Dendritic cell treated with granulocyte-macrophage colony-stimulating factor and Interleukin-4, amounts not matched to agents 40 ng/mL and 50 ng/mL, for 4 days (primary cell): Measurements from ENCODE around the gene SENP1.

Source experiments
- H3K27ac Mint-ChIP-seq: one replicate; pipeline ENCODE4 v1.8.0; 2022; ENCODE audit warnings: mild to moderate bottlenecking, mixed read lengths
- H3K27me3 Mint-ChIP-seq: one replicate; pipeline ENCODE4 v1.8.0; 2022; ENCODE audit warnings: mild to moderate bottlenecking, mixed read lengths
- H3K36me3 Mint-ChIP-seq: one replicate; pipeline ENCODE4 v1.8.0; 2022; ENCODE audit warnings: low read depth, mixed read lengths
- H3K4me1 Mint-ChIP-seq: one replicate; pipeline ENCODE4 v1.8.0; 2022; ENCODE audit warnings: low read depth, mixed read lengths
- H3K4me3 Mint-ChIP-seq: one replicate; pipeline ENCODE4 v1.8.0; 2022; ENCODE audit warnings: mild to moderate bottlenecking, moderate library complexity, mixed read lengths
- H3K9me3 Mint-ChIP-seq: one replicate; pipeline ENCODE4 v1.8.0; 2022; ENCODE audit warnings: mixed read lengths
- intact Hi-C: fragments of 100-400 bp; cut with micrococcal nuclease; formaldehyde crosslinking; loops from one replicate; pipeline ENCODE4 v1.15.0; 2022

SENP1 gene

DNA sequence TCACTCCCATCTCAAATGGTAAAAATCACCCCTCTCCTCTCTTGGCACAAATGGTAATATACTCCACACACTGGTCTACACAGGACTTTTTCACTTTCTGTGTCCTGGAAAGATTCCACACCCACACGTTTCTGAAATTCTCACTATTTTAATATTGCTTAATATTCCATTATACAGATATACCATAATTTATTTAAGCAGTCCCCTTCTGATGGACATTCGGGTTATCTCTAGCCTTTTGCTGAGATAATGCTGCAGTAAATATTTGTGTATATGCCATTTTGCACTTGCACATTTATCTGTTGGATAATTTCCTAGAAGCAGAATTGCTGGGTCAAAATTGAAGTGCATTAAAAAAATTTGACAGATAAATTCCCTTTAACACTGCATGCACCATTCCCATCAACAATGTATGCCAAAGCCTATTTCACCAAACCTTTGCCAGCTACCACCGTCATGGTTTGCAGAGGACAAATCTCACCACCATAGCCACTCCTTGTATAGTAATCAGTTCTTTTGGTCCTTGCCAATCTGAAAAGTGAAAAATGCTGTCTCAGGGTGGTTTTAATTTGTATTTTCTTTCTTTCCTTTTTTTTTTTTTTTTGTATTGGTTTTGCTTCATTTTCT is 86.1 kb downstream of the SENP1 start:
- peaks cover 34% of the 10 kb centered on the region for H3K27me3 Mint-ChIP-seq
- intact Hi-C loops = no loop called here
- H3K36me3 Mint-ChIP-seq = no peaks in the 10 kb centered on the region
- no peak overlapping the region for H3K27ac Mint-ChIP-seq
- no peaks in the 10 kb centered on the region for H3K9me3 Mint-ChIP-seq
- no peaks in the 10 kb centered on the region for H3K4me1 Mint-ChIP-seq
- H3K4me3 Mint-ChIP-seq = no peak overlapping the region

GRCh38 chr12:48018618-48018995 is 87.3 kb downstream of the SENP1 start:
- Mint-ChIP-seq H3K4me3 (no peak overlapping the region), H3K27ac (no peak overlapping the region), H3K4me1 (no peaks in the 10 kb centered on the region), H3K36me3 (no peaks in the 10 kb centered on the region), H3K9me3 (no peaks in the 10 kb centered on the region), H3K27me3 (peaks cover 36% of the 10 kb centered on the region)
- intact Hi-C loops = no loop called here

DNA sequence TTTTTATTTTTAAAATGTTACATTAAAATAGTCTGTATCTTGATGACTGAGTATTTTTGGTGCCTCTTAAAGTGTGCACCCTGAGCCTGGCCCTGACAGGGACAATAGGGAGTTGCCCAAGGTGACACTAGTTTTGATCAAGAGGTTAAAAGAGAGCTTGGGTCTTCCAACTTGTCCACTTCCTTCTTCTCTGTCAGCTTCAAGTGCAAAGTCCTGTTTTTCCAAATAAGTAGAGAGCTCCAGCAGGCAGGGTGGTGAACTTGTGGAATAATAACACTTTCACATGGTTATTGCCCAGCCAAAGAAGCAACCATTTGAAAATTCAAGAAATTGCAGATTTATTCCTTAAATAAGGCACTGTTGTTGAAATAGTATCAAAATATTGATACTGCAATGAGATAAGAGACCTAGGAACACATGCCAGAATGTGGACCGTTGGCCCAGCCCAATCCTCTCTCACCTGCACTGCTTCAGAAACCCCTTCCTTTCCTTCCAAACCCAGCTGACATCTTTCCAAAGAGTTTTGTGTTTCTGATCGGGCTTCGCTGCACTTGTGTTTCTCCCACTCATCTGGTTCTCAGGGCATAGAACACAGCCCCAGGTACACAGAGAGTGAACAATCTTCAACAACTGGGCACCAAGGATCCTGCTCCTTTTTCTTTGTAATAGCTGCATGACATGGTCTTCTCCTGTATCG is 87.8 kb downstream of the SENP1 start:
- Mint-ChIP-seq H3K9me3 (no peaks in the 10 kb centered on the region), H3K27ac (no peak overlapping the region), H3K4me3 (no peak overlapping the region), H3K27me3 (peaks cover 34% of the 10 kb centered on the region), H3K4me1 (no peaks in the 10 kb centered on the region), H3K36me3 (no peaks in the 10 kb centered on the region)
- intact Hi-C loops = no loop called here

DNA sequence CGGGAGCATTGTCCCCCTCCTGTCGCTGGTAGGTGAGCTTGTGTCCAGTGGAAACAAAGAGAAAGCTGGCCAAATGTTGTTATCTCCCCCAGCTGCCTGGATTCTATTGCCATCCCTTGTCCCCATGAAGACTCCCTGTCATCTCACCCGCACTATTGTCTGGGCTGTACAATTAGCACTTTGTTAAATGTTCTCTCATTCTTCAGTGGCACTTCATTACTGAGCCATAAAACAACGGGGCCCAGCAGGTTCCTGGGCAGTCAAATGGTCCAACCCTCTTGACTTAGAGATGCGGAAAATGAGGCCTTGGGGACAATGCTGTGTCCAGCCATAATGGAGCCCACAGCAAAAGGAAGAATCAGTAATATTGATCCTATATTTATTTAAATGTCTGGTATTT is 88.4 kb downstream of the SENP1 start:
- H3K4me1 Mint-ChIP-seq = no peaks in the 10 kb centered on the region
- H3K4me3 Mint-ChIP-seq = no peak overlapping the region
- H3K9me3 Mint-ChIP-seq = no peaks in the 10 kb centered on the region
- intact Hi-C loops = no loop called here
- H3K27ac Mint-ChIP-seq = no peak overlapping the region
- H3K27me3 Mint-ChIP-seq = peaks cover 33% of the 10 kb centered on the region
- H3K36me3 Mint-ChIP-seq = no peaks in the 10 kb centered on the region

DNA sequence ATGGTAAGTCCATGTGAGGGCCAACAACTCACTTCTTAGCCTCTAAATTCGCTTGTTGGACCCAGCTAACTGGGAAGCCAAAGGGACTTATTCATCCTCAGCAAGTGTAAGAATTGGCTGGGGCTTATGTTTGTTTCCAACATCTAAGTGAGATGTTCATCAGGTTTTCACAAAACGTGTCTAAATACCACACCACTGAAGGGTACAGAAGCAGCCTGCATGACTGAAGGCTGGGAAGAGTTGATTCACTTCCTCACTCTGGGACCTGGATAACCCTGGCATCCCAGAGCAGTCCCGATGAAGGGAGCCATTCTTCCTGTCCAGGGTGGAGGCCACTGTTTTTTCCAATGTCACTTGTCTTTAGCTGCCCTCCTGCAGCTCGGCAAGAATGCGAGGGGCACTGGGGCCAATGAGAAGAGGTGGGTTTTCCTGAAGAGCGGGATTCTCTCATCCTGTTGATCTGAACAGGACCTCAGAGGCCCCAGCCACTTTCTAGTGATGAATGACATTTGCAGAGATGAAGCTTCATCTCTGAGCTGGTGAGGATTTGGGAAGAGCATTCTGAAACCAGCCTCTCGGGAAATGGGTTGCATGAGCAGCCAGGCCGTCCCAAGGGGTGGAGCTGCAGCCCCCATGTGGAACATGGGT is 89.4 kb downstream of the SENP1 start:
- no peak overlapping the region for H3K4me3 Mint-ChIP-seq
- H3K4me1 Mint-ChIP-seq = no peaks in the 10 kb centered on the region
- H3K27me3 Mint-ChIP-seq = peaks cover 32% of the 10 kb centered on the region
- no peaks in the 10 kb centered on the region for H3K9me3 Mint-ChIP-seq
- intact Hi-C loops = no loop called here
- no peaks in the 10 kb centered on the region for H3K36me3 Mint-ChIP-seq
- no peak overlapping the region for H3K27ac Mint-ChIP-seq

DNA sequence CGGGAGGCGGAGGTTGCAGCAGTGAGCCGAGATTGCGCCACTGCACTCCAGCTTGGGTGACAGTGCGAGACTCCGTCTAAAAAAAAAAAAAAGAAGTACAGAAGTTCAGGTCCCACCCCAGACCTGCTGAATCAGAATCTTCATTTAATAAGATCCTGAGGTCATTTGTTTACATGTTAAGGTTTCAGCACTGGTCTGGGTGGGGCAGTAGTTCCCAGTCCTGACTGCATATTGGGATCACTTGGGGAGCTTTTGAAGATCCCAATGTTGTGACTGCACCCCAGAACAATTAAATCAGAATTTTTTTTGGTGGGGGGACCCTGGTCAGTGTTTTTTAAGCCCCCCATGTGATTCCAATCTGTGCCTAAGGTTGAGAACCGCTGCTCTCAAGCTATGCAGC is 89.9 kb downstream of the SENP1 start:
- H3K4me3 Mint-ChIP-seq = no peak overlapping the region
- peaks cover 34% of the 10 kb centered on the region for H3K27me3 Mint-ChIP-seq
- no peaks in the 10 kb centered on the region for H3K9me3 Mint-ChIP-seq
- intact Hi-C loops = no loop called here
- no peaks in the 10 kb centered on the region for H3K36me3 Mint-ChIP-seq
- no peak overlapping the region for H3K27ac Mint-ChIP-seq
- no peaks in the 10 kb centered on the region for H3K4me1 Mint-ChIP-seq

- Mint-ChIP-seq H3K9me3 (no peaks in the 10 kb centered on the region), H3K27ac (no peak overlapping the region), H3K4me1 (no peaks in the 10 kb centered on the region), H3K27me3 (peaks cover 37% of the 10 kb centered on the region), H3K36me3 (no peaks in the 10 kb centered on the region), H3K4me3 (no peak overlapping the region)
- intact Hi-C loops = no loop called here
These were observed 90.8 kb downstream of the SENP1 start for GRCh38 chr12:48015129-48015528.

DNA sequence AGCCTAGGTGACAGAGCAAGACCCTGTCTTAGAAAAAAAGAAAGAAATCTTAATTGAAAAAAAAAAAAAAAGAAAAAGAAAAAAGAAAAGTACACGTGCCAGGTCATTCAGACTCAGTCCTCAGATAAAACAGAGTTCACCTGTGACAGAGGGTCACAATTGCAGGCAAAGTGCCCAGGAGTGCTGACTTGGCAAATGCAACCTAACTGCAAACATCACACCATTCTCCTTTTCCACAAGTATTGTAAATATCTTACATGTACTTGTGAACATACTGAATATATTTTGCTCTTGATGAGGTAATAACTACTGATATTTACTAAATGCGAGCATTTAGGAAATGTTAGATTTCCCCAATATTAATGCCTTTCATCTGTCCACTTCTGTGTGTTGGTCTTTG is 92.6 kb downstream of the SENP1 start:
- intact Hi-C loops = no loop called here
- H3K27ac Mint-ChIP-seq = no peak overlapping the region

GRCh38 chr12:48012070-48012469 is 93.8 kb downstream of the SENP1 start:
- Mint-ChIP-seq H3K27me3 (peaks cover 49% of the 10 kb centered on the region), H3K4me3 (no peak overlapping the region), H3K27ac (no peak overlapping the region), H3K4me1 (no peaks in the 10 kb centered on the region), H3K9me3 (no peaks in the 10 kb centered on the region), H3K36me3 (no peaks in the 10 kb centered on the region)
- intact Hi-C loops = no loop called here

More for the DNA sequence above, 92.6 kb downstream of the SENP1 start:
- Mint-ChIP-seq H3K9me3 (no peaks in the 10 kb centered on the region), H3K4me3 (no peak overlapping the region), H3K36me3 (no peaks in the 10 kb centered on the region), H3K27me3 (peaks cover 43% of the 10 kb centered on the region), H3K4me1 (no peaks in the 10 kb centered on the region)

- Mint-ChIP-seq H3K4me3 (no peak overlapping the region), H3K27me3 (peaks cover 56% of the 10 kb centered on the region), H3K36me3 (no peaks in the 10 kb centered on the region), H3K9me3 (no peaks in the 10 kb centered on the region), H3K27ac (no peak overlapping the region), H3K4me1 (no peaks in the 10 kb centered on the region)
- intact Hi-C loops = no loop called here
These were observed 95.4 kb downstream of the SENP1 start for GRCh38 chr12:48010366-48010970.

- H3K27me3 Mint-ChIP-seq = peaks cover 63% of the 10 kb centered on the region
- H3K9me3 Mint-ChIP-seq = no peaks in the 10 kb centered on the region
- H3K27ac Mint-ChIP-seq = no peak overlapping the region
- H3K4me1 Mint-ChIP-seq = no peaks in the 10 kb centered on the region
- no peaks in the 10 kb centered on the region for H3K36me3 Mint-ChIP-seq
- intact Hi-C loops = no loop called here
- no peak overlapping the region for H3K4me3 Mint-ChIP-seq
These were observed 96.4 kb downstream of the SENP1 start for GRCh38 chr12:48009471-48009870.

- Mint-ChIP-seq H3K4me1 (peaks cover 3% of the 10 kb centered on the region), H3K27ac (no peak overlapping the region), H3K4me3 (no peak overlapping the region), H3K27me3 (peaks cover 67% of the 10 kb centered on the region), H3K9me3 (no peaks in the 10 kb centered on the region), H3K36me3 (no peaks in the 10 kb centered on the region)
- intact Hi-C loops = no loop called here
These were observed 96.9 kb downstream of the SENP1 start for GRCh38 chr12:48008950-48009349.

GRCh38 chr12:48008349-48008748 is 97.5 kb downstream of the SENP1 start:
- H3K9me3 Mint-ChIP-seq = no peaks in the 10 kb centered on the region
- H3K4me1 Mint-ChIP-seq = peaks cover 9% of the 10 kb centered on the region
- no peak overlapping the region for H3K27ac Mint-ChIP-seq
- intact Hi-C loops = no loop called here
- H3K4me3 Mint-ChIP-seq = no peak overlapping the region
- H3K36me3 Mint-ChIP-seq = no peaks in the 10 kb centered on the region
- H3K27me3 Mint-ChIP-seq = peaks cover 72% of the 10 kb centered on the region

DNA sequence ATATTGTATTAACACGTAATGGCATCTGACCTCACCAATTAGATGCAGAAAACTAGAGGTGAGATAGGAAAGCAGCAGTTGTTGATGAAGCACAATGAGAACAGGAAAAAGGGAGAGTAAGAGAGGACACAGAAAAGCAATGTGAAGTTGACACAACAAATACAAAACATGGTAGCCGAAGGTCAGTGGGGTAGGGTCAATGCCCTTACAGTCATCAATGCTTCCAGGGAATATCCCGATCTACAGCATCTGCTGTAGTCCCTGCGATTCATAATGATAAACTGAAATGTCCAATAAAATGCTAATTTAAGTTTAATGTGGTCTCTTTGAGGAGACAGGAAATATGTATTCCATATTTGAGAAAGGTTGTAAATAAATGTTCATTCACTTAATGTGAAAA is 98.7 kb downstream of the SENP1 start:
- intact Hi-C loops = no loop called here
- Mint-ChIP-seq H3K4me1 (peaks cover 18% of the 10 kb centered on the region), H3K9me3 (no peaks in the 10 kb centered on the region), H3K36me3 (no peaks in the 10 kb centered on the region), H3K27me3 (peaks cover 79% of the 10 kb centered on the region), H3K4me3 (no peak overlapping the region), H3K27ac (no peak overlapping the region)
